ENCODE data around the gene ARAP3. TPM values are rescaled to one million over a fixed set of nuclear protein-coding genes. Genes with fewer than 3 reads are reported as not detected.

Gene ARAP3
- total and polyA plus RNA-seq, 9 of the 15 experiments (the other 6 are each of a cell fraction or from before 2014, with no cell fraction given) = 0.83 to 25.7 (median 6.4) TPM

DNA sequence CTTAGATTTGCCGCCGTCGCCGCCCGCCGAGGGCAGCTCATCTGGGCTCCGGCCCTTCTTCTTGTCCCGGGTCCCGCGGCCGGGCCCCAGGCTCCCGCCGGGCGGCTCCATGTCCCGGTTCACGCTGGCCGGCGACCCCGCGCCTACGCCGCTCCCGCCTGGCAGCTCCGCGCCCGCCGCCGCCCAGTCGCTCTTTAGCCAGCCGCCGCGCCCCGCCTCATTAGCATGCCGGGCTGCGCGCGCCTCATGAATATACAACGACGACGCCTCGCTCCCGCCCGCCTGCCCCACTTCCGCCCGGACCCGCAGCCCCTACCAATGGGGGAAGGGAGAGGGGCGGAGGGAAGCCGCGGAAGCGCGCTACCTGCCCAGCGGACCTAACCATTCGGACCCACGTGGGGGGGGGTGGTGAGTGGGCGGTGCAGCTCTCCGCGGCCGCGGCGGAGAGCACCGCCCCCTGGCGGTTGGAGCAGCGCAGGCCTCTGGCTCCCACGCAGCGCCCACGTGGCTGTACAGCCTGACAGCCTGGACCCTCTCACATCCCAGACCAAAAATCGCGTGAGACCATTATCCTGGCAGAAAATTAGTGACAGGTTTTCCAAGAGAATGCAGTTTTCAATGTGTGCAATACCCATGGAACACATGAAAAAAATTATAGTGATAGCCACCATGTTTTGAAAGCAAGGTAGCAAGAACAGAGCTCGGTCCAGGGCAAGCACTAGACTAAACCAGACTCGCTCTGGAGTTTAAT lies 63.1 kb downstream of the ARAP3 start, which contains the start of gene DIAPH1:
TSS of gene DIAPH1 (minus strand) at position 197 of the 751 bp plus-strand sequence. CDS start at position 111, 86 bp downstream.
- no peaks in the 10 kb centered on the region for H3K9me1 ChIP-seq (ENCODE audit: control insufficient read depth, insufficient read depth, low read length)
- H3K9me3 ChIP-seq (replicated peaks; ENCODE audit: control insufficient read depth, insufficient read depth, low read depth, low read length) = no peaks in the 10 kb centered on the region
- H3K9ac ChIP-seq (ENCODE audit: insufficient read depth in 1 of 2, low read depth in 2 of 2, low read length in 2 of 2) = peak within 1 kb of the TSS; percentile 86 to 91
- peak within 1 kb of the TSS; percentile 90 for H3K4me2 ChIP-seq (ENCODE audit: insufficient read depth, low read length)
- intact Hi-C loops (cut with micrococcal nuclease) = loop anchor here (1.0 to 10.0 kb wide), 4 partner anchors 14 to 1504 kb away; partner anchors contain the start of gene PURA
- DNase-seq (ENCODE audit: extremely low read depth in 1 of 4, low spot score in 3 of 4) (peak; percentile 94 to 98 (median 95)), FAIRE-seq (peak; percentile 65), ATAC-seq (peak; percentile 90)
- BruUV-seq (replicated peaks) = no TSS peak
- POLR2A ChIA-PET = interaction anchor here (0.6 to 3.6 kb wide), 10 partner anchors 9 to 26 kb away, joined by 3 to 25 read pairs (median 8); partner anchors contain the start of genes HDAC3 and RELL2
- peak within 1 kb of the TSS; percentile 89 for H3K27ac ChIP-seq (ENCODE audit: extremely low read depth, low read depth, low read length)
- CTCF ChIA-PET (ENCODE audit: low intra/inter-chr PET ratio) = interaction anchor here (0.6 to 2.9 kb wide), 3 partner anchors 22 to 289 kb away, joined by 3 to 57 read pairs (median 3); no protein-coding TSS in a partner anchor
- H3K36me3 ChIP-seq (ENCODE audit: control insufficient read depth, insufficient read depth, low read length) = peaks cover 69% of the 10 kb centered on the region
- peaks cover 0 to 3% of the 10 kb centered on the region in 2 experiments; a peak in 3 of 5 replicates for H3K4me1 ChIP-seq (replicated peaks in 1 of 2; ENCODE audit: control insufficient read depth in 2 of 2, insufficient read depth in 2 of 2, low read length in 2 of 2)
- peak within 1 kb of the TSS; percentile 91 for H2AFZ ChIP-seq (ENCODE audit: low read depth, low read length)
- peak within 1 kb of the TSS; percentile 97 for H3K4me3 ChIP-seq
- in situ Hi-C loops (cut with MboI) = no loop called here
- H3K79me2 ChIP-seq (ENCODE audit: control insufficient read depth, insufficient read depth, low read length) = peaks cover 47% of the 10 kb centered on the region
- H3K27me3 ChIP-seq (ENCODE audit: control insufficient read depth in 2 of 2, insufficient read depth in 2 of 2, low read length in 2 of 2) = no peaks in the 10 kb centered on the region
- no peaks in the 10 kb centered on the region for H4K20me1 ChIP-seq (replicated peaks; ENCODE audit: control insufficient read depth, insufficient read depth, low read length)
- WGBS (ENCODE audit: insufficient coverage, low coverage, missing lambda C conversion rate) = 4% methylated on average over 29 of the region's 70 CpGs
- TF ChIP-seq ZNF140 (CRISPR knock-in tag; IDR thresholded peaks at IDR 0.05) = no peak
- TF ChIP-seq, protein P1, sequence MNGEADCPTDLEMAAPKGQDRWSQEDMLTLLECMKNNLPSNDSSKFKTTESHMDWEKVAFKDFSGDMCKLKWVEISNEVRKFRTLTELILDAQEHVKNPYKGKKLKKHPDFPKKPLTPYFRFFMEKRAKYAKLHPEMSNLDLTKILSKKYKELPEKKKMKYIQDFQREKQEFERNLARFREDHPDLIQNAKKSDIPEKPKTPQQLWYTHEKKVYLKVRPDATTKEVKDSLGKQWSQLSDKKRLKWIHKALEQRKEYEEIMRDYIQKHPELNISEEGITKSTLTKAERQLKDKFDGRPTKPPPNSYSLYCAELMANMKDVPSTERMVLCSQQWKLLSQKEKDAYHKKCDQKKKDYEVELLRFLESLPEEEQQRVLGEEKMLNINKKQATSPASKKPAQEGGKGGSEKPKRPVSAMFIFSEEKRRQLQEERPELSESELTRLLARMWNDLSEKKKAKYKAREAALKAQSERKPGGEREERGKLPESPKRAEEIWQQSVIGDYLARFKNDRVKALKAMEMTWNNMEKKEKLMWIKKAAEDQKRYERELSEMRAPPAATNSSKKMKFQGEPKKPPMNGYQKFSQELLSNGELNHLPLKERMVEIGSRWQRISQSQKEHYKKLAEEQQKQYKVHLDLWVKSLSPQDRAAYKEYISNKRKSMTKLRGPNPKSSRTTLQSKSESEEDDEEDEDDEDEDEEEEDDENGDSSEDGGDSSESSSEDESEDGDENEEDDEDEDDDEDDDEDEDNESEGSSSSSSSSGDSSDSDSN (IDR thresholded peaks at IDR 0.05; ENCODE audit: borderline replicate concordance in 1 of 2, low read depth in 2 of 2, low read length in 2 of 2) = no peak
- no peak for TF ChIP-seq HIVEP1 (CRISPR knock-in tag; IDR thresholded peaks at IDR 0.05)
- no peak for TF ChIP-seq NR2C2 (CRISPR knock-in tag; IDR thresholded peaks at IDR 0.05)
- TF ChIP-seq NR2C2 (tag; IDR thresholded peaks at IDR 0.05) = peak; percentile 76; the same call in 1 of the 2 replicates
- no peak for TF ChIP-seq ATF1 (CRISPR knock-in tag; IDR thresholded peaks at IDR 0.05)
- peak; percentile 86 for TF ChIP-seq ATF1 (tag; IDR thresholded peaks at IDR 0.05)
- no peak for TF ChIP-seq U2AF2 (optimal IDR thresholded peaks at IDR 0.05; ENCODE audit: low read depth, low read length)
- TF ChIP-seq CC2D1A (IDR thresholded peaks at IDR 0.05) = peak; percentile 60
- peak; percentile 72; the same call in 1 of the 2 replicates for TF ChIP-seq NBN (IDR thresholded peaks at IDR 0.05; ENCODE audit: low read depth)
- no peak for TF ChIP-seq ZBTB1 (CRISPR knock-in tag; IDR thresholded peaks at IDR 0.05; ENCODE audit: borderline replicate concordance, low read depth)
- TF ChIP-seq, protein P2, sequence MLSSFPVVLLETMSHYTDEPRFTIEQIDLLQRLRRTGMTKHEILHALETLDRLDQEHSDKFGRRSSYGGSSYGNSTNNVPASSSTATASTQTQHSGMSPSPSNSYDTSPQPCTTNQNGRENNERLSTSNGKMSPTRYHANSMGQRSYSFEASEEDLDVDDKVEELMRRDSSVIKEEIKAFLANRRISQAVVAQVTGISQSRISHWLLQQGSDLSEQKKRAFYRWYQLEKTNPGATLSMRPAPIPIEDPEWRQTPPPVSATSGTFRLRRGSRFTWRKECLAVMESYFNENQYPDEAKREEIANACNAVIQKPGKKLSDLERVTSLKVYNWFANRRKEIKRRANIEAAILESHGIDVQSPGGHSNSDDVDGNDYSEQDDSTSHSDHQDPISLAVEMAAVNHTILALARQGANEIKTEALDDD (IDR thresholded peaks at IDR 0.05) = no peak
- peak; percentile 40 for TF ChIP-seq SAP30 (IDR thresholded peaks at IDR 0.05; ENCODE audit: borderline replicate concordance, insufficient read depth, low read depth, low read length, poor library complexity, severe bottlenecking)
- TF ChIP-seq MBD2 (IDR thresholded peaks at IDR 0.05; ENCODE audit: borderline replicate concordance, low read depth) = peak; percentile 92
- TF ChIP-seq MAFK (IDR thresholded peaks at IDR 0.05; ENCODE audit: low read length) = no peak; the same call in 1 of the 2 replicates
- 0 out of 2 replicates have a peak, but pooled peaks have one; percentile 15 for TF ChIP-seq ZNF121 (CRISPR knock-in tag; conservative IDR thresholded peaks at IDR 0.05)
- peak; percentile 49 to 51; a peak in 3 of 4 replicates for TF ChIP-seq SIX5 (IDR thresholded peaks at IDR 0.05; ENCODE audit: borderline replicate concordance in 1 of 2, insufficient read depth in 1 of 2, low read depth in 1 of 2, low read length in 2 of 2)
- TF ChIP-seq, protein P3, sequence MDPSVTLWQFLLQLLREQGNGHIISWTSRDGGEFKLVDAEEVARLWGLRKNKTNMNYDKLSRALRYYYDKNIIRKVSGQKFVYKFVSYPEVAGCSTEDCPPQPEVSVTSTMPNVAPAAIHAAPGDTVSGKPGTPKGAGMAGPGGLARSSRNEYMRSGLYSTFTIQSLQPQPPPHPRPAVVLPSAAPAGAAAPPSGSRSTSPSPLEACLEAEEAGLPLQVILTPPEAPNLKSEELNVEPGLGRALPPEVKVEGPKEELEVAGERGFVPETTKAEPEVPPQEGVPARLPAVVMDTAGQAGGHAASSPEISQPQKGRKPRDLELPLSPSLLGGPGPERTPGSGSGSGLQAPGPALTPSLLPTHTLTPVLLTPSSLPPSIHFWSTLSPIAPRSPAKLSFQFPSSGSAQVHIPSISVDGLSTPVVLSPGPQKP (CRISPR knock-in tag; IDR thresholded peaks at IDR 0.05) = no peak

All from K562 (cell line).